Prostate gland (tissue), 2 donors: ENCODE results near the gene B3GNT4.

ENCODE experiments used
- CTCF ChIP-seq, 4 experiments: fragments of 200-600 bp in 2 of 4; fragments of 450-650 bp in 2 of 4; sonication (generic) in 2 of 4; IDR thresholded peaks; 1 replicate in 3 of 4; 2 replicates in 1 of 4; pipeline ENCODE4 v1.5.1; 2016 to 2019; ENCODE audit warnings: antibody characterized with exemption in 4 of 4, mild to moderate bottlenecking in 2 of 4, moderate library complexity in 2 of 4
- POLR2A ChIP-seq: fragments of 450-650 bp; IDR thresholded peaks from one replicate; pipeline ENCODE4 v1.6.1; 2016; ENCODE audit warnings: antibody characterized with exemption, mild to moderate bottlenecking
- POLR2AphosphoS5 ChIP-seq: sonication (generic); formaldehyde crosslinking; IDR thresholded peaks from one replicate; pipeline ENCODE4 v1.6.1; 2017; ENCODE audit warnings: antibody characterized with exemption

DNA sequence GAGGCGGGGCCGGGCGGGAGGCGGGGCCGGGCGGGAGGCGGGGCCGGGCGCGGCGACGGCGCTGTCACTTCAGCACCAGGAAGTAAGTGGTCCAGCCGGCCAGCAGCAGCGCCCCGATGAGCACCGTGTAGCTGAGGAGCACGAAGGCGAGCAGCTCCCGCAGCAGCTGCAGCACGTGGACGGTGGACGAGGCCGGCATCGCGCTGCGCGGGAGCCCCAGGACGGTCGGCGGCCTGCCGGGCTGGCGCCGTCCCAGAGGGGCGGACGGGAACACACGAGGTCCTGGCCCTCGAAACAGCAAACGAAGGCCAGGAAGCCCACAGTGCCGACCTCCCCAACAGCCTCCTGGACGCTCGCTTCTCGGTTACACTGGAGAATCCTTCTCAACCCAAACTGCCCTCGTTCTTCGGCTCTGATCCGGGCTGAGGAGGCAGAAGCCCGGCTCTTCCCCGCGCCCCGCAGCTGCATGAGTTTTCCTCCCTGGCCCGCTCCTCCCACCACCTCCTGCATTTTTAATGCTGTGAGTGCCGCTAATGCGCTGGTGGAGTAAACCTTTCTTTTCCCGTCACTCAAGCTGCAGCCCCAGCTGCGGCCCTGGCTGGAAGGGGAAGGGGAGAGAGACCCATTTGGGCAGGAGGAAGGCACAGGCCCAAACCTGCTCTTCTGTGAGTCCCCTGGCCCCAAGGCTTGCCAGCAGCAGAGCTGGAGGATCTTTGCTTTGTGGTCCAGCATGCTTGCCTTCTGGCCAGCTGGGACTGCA, 23.0 kb downstream of the B3GNT4 start:
- TF ChIP-seq CTCF (IDR thresholded peaks at IDR 0.05) (no peak), POLR2A (no peak), POLR2AphosphoS5 (no peak)
